Measurements from ENCODE around the gene TFEB.

TFEB gene

GRCh38 chr6:41652866-41653652, 82.3 kb downstream of the TFEB start:
- Histone ChIP-seq H3K9me3 (ENCODE audit: control insufficient read depth, insufficient read depth, low read length) (no peaks in the 10 kb centered on the region), H3K4me1 (ENCODE audit: insufficient read depth, low read length) (peaks cover 13% of the 10 kb centered on the region), H3K9ac (ENCODE audit: low read depth, low read length) (no peak overlapping the region), H3K36me3 (ENCODE audit: insufficient read depth, low read length) (no peaks in the 10 kb centered on the region; the same call in 1 of the 2 replicates)

GRCh38 chr6:41651962-41652657, 83.3 kb downstream of the TFEB start:
- Histone ChIP-seq H3K9me3 (ENCODE audit: control insufficient read depth, insufficient read depth, low read length) (no peaks in the 10 kb centered on the region), H3K36me3 (ENCODE audit: insufficient read depth, low read length) (no peaks in the 10 kb centered on the region; the same call in 1 of the 2 replicates), H3K4me1 (ENCODE audit: insufficient read depth, low read length) (peaks cover 13% of the 10 kb centered on the region), H3K9ac (ENCODE audit: low read depth, low read length) (no peak overlapping the region)

GRCh38 chr6:41651246-41651961, 84.0 kb downstream of the TFEB start:
- Histone ChIP-seq H3K9me3 (ENCODE audit: control insufficient read depth, insufficient read depth, low read length) (no peaks in the 10 kb centered on the region), H3K4me1 (ENCODE audit: insufficient read depth, low read length) (peaks cover 12% of the 10 kb centered on the region), H3K9ac (ENCODE audit: low read depth, low read length) (no peak overlapping the region), H3K36me3 (ENCODE audit: insufficient read depth, low read length) (no peaks in the 10 kb centered on the region; the same call in none of the 2 replicates)

GRCh38 chr6:41650120-41650519, 85.3 kb downstream of the TFEB start:
- no peaks in the 10 kb centered on the region; the same call in none of the 2 replicates for H3K36me3 ChIP-seq (ENCODE audit: insufficient read depth, low read length)
- peaks cover 11% of the 10 kb centered on the region for H3K4me1 ChIP-seq (ENCODE audit: insufficient read depth, low read length)
- H3K9me3 ChIP-seq (ENCODE audit: control insufficient read depth, insufficient read depth, low read length) = no peaks in the 10 kb centered on the region
- no peak overlapping the region for H3K9ac ChIP-seq (ENCODE audit: low read depth, low read length)

- Histone ChIP-seq H3K36me3 (ENCODE audit: insufficient read depth, low read length) (no peaks in the 10 kb centered on the region; the same call in none of the 2 replicates), H3K9ac (ENCODE audit: low read depth, low read length) (no peak overlapping the region), H3K9me3 (ENCODE audit: control insufficient read depth, insufficient read depth, low read length) (no peaks in the 10 kb centered on the region), H3K4me1 (ENCODE audit: insufficient read depth, low read length) (peaks cover 16% of the 10 kb centered on the region)
Measured at GRCh38 chr6:41649596-41649995, 85.8 kb downstream of the TFEB start.

GRCh38 chr6:41648921-41649320, 86.5 kb downstream of the TFEB start:
- H3K9ac ChIP-seq (ENCODE audit: low read depth, low read length) = no peak overlapping the region
- no peaks in the 10 kb centered on the region for H3K9me3 ChIP-seq (ENCODE audit: control insufficient read depth, insufficient read depth, low read length)
- peaks cover 23% of the 10 kb centered on the region for H3K4me1 ChIP-seq (ENCODE audit: insufficient read depth, low read length)
- no peaks in the 10 kb centered on the region; the same call in none of the 2 replicates for H3K36me3 ChIP-seq (ENCODE audit: insufficient read depth, low read length)

- no peaks in the 10 kb centered on the region; the same call in none of the 2 replicates for H3K36me3 ChIP-seq (ENCODE audit: insufficient read depth, low read length)
- H3K4me1 ChIP-seq (ENCODE audit: insufficient read depth, low read length) = peaks cover 28% of the 10 kb centered on the region
- H3K9ac ChIP-seq (ENCODE audit: low read depth, low read length) = no peak overlapping the region
- no peaks in the 10 kb centered on the region for H3K9me3 ChIP-seq (ENCODE audit: control insufficient read depth, insufficient read depth, low read length)
Measured at GRCh38 chr6:41648070-41648585, 87.3 kb downstream of the TFEB start.

- H3K36me3 ChIP-seq (ENCODE audit: insufficient read depth, low read length) = no peaks in the 10 kb centered on the region; the same call in none of the 2 replicates
- no peaks in the 10 kb centered on the region for H3K9me3 ChIP-seq (ENCODE audit: control insufficient read depth, insufficient read depth, low read length)
- peaks cover 32% of the 10 kb centered on the region for H3K4me1 ChIP-seq (ENCODE audit: insufficient read depth, low read length)
- H3K9ac ChIP-seq (ENCODE audit: low read depth, low read length) = no peak overlapping the region
Measured at GRCh38 chr6:41647061-41647511, 88.3 kb downstream of the TFEB start.

GRCh38 chr6:41646026-41646795, 89.2 kb downstream of the TFEB start:
- Histone ChIP-seq H3K36me3 (ENCODE audit: insufficient read depth, low read length) (no peaks in the 10 kb centered on the region; the same call in none of the 2 replicates), H3K4me1 (ENCODE audit: insufficient read depth, low read length) (peaks cover 33% of the 10 kb centered on the region), H3K9ac (ENCODE audit: low read depth, low read length) (no peak overlapping the region), H3K9me3 (ENCODE audit: control insufficient read depth, insufficient read depth, low read length) (no peaks in the 10 kb centered on the region)

GRCh38 chr6:41645007-41645618, 90.3 kb downstream of the TFEB start:
- H3K4me1 ChIP-seq (ENCODE audit: insufficient read depth, low read length) = peaks cover 38% of the 10 kb centered on the region
- H3K9ac ChIP-seq (ENCODE audit: low read depth, low read length) = no peak overlapping the region
- no peaks in the 10 kb centered on the region for H3K9me3 ChIP-seq (ENCODE audit: control insufficient read depth, insufficient read depth, low read length)
- H3K36me3 ChIP-seq (ENCODE audit: insufficient read depth, low read length) = no peaks in the 10 kb centered on the region; the same call in none of the 2 replicates

- no peaks in the 10 kb centered on the region; the same call in 1 of the 2 replicates for H3K36me3 ChIP-seq (ENCODE audit: insufficient read depth, low read length)
- peaks cover 38% of the 10 kb centered on the region for H3K4me1 ChIP-seq (ENCODE audit: insufficient read depth, low read length)
- H3K9ac ChIP-seq (ENCODE audit: low read depth, low read length) = no peak overlapping the region
- no peaks in the 10 kb centered on the region for H3K9me3 ChIP-seq (ENCODE audit: control insufficient read depth, insufficient read depth, low read length)
Measured at GRCh38 chr6:41644297-41644879, 91.0 kb downstream of the TFEB start.

- H3K36me3 ChIP-seq (ENCODE audit: insufficient read depth, low read length) = no peaks in the 10 kb centered on the region; the same call in 1 of the 2 replicates
- peaks cover 38% of the 10 kb centered on the region for H3K4me1 ChIP-seq (ENCODE audit: insufficient read depth, low read length)
- no peak overlapping the region for H3K9ac ChIP-seq (ENCODE audit: low read depth, low read length)
- no peaks in the 10 kb centered on the region for H3K9me3 ChIP-seq (ENCODE audit: control insufficient read depth, insufficient read depth, low read length)
Measured at GRCh38 chr6:41643899-41644269, 91.5 kb downstream of the TFEB start.
